Ammon's horn (tissue), 1 donor: Measurements from ENCODE around the gene SPINK5.
"Not testable (repeated sequence)": the region's sequence is repeated elsewhere in the genome, so short reads cannot be mapped to it uniquely, and the experiment has no call there.

Experiments
- DNase-seq: peaks from one replicate; pipeline ENCODE4 v3.0.0-alpha.2; 2016; ENCODE audit warnings: low spot score

Gene SPINK5

DNA sequence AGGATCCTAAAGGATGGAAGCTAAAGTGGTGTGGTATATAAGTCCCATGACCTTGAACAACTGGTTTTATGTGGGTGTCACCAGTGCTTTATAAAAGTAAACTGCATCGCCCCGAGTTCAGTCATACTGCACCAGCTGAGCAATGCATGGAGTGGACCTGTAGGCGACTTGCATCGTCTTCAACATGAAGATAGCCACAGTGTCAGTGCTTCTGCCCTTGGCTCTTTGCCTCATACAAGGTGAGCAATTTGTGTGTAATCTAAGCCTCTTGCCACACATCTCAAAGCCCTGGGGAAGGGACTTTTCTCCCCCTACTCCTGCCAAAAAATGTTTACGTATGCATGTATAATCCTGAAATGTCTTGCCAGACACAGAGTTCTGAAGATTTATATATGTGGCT is at the start of gene SPINK5:
Gene SPINK5 (plus strand): TSS at position 120 of the 400 bp plus-strand sequence. CDS start 65 bp downstream, at position 185.
- no peak for DNase-seq

DNA sequence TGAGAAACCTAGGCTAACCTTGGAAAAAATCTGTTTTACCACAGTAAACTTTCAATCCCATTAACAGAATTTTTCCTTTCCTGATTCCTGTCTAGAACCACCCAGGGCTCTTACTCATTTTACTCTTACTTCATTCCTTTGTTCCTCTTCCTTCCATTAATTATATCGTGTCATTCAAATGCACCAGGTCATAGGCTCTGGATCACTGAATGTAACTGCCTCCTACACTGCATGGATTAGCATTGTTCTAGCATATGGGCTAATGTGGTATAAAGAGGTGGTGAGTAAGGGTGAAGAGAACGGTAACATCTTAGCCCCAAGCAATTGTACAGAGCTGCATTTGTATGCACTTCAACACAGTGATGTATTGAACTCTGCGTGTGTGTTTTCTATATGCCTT is 49.5 kb upstream of the SPINK5 start:
- no peak for DNase-seq

DNA sequence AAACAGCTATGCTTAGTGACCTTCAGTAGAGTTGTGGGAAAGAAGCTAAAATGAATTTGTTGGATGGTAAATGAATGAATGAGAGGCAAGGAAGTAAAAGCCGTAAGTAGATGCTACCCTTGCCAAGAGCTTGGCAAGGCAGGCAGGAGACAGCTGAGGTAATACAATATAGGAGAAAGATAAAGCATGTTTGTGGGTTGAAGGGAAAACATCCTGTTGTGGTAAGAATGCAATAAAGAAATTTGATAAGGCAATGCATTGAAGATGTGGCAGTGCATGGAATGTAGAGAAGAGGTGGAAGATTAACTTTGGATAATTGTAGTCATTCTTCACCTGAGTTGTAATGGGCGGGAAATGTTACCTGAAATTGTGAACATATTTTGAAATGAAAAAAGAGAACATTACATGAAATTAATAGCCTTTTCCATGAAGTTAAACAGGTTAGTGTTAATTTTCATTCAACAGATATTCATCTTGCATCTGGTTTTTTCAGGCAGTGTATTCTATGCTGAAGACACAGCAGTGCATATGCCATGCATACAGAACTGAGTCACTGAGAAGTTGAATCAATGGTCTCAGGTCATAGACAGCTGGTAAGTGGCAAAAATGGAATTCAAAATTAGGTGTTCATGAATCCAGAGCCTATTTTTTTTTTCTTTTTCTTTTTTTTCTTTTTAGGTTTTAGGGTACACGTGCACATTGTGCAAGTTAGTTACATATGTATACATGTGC is 43.4 kb upstream of the SPINK5 start:
- no peak for DNase-seq

DNA sequence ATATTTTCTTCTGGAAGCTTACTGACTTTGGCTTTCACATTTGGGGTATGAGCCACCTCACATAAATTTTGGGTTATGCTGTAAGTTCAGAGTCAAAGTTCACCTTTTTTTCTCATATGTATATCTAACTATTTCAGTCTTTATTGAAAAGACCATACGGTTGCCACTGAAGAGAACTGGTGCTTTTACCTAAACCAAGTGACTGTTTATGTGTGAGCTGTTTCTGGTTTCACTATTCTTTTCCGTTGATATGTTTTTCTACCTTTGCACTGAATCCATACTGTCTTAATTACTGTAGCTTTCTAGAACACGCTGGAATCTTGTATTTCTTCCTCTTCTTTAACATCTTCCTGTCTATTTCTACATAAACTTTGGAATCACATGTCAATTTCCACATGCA is 36.3 kb upstream of the SPINK5 start:
- no peak for DNase-seq

DNA sequence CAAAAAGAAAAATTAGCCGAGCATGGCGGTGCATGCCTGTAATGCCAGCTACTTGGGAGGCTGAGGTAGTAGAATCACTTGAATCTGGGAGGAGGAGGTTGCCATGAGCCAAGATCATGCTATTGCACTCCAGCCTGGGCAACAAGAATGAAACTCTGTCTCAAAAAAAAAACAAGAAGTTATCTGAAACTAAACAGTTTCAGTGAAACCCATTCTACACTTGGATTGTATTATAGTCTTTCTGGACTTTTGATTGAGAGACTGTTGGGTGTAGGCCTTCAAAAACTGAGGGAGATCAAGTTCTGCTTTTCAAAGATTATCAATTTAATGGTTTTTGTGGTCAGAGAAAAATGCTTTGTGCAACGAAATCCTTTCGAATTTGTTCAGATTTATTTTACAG is 34.6 kb upstream of the SPINK5 start:
- DNase-seq, result no peak

DNA sequence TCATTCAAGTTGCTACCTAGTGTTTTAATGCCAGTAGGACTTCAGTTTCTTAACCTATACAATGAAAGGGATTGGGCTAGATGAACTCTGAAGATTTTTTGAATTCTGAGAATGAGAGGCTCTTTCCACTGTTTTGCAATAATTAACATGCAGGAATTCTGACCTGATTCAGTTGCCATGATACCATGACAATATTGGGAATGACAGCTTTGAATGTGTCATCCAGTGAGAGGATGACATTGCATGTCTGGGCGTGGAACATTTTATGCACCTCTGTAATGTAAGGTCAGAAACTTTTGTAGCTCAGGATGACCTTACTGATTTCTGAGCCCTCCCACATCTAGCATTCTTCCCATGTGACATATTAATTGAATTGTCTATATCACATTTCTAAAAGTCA is 30.6 kb upstream of the SPINK5 start:
- DNase-seq, result no peak

- no peak for DNase-seq
Observed at GRCh38 chr5:148035676-148036075, 28.1 kb upstream of the SPINK5 start.

DNA sequence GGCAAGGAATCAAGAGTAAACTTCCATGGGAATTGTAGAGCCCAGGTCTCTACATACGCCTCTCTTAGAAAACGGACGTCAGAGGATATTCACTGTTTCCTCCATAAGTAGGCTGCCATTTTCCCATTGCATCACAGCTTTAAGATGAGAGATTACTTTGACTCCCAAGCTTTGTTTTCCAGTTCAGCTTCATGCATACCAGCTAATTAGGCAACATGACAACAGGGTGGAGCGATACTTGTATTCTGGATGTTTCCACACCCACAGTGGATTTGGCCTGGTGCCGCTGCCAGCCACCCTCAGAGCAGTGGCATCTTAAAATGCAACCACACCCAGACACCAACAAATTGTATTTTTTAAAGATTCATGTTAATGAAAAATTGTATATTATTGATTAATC is 20.9 kb upstream of the SPINK5 start:
- no peak for DNase-seq

DNA sequence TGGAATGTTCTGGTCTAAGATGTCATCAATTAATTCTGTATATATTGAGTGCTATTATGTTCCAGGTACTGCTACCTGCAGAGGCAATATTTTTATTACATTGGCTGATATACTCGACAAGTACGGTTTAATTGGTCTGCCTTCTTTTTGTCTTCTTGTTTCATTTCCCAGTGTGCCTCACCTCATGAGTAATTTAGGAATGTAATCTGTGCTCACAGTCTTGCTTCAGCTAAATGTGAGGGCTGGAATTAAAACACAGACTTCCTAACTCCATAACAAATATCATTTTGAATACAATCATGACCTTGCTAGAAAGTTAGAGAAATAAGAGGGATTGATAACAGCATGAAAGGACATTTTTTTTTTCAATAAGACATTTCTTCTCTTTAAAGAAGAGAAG is 20.1 kb upstream of the SPINK5 start:
- no peak for DNase-seq

DNA sequence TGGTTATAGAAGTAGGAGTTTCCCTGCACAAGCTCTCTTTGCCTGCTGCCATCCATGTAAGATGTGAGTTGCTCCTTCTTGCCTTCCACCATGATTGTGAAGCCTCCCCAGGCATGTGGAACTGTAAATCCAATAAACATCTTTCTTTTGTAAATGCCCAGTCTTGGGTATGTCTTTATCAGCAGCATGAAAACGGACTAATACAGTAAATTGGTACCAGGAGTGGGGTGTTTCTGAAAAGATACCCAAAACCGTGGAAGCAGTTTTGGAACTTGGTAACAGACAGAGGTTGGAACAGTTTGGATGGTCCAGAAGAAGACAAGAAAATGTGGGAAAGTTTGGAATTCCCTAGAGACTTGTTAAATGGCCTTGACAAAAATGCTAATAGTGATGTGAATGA is 8.6 kb upstream of the SPINK5 start:
- DNase-seq, result not testable (repeated sequence)

DNA sequence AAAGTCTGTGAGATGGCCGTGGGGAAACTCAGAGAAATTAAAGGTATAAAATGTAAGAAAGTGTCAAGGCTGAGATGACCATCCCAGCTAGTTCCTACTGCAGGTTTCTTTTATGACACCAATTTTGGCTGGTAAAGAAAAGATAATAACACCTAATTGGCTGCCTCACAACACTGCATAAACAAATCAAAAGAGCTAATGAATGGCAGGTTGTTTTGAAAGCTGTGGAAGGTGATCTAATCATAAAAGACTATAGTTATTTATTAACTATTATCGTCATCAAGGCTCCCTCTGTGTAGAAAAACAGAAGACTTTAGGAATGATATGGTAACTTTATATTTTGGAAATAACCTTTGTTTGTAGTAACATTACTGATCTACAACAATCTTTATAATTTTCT is 3.5 kb upstream of the SPINK5 start:
- DNase-seq, result no peak

GRCh38 chr5:148060881-148061280 is 2.9 kb upstream of the SPINK5 start:
- DNase-seq, result no peak

DNA sequence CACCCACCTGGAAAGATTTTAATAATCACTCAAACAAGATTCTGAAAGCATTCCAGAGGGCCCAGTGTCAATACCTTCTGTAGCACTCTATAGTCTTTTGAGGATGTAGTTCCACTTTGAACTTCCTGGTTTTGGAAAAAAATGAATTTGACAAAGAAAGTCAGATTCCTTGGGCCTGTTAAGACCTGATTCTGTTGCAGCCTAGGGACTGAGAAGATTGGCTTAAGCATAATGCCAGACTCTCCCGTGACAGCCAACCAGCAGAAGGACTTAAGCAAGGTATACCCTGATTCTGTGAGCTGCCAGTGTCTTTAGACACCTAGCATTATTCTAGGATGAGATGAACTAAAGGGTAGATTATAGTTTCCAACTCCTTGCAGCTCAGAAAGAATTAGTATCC is 6.8 kb downstream of the SPINK5 start:
- DNase-seq, result no peak

- no peak for DNase-seq
Observed at GRCh38 chr5:148072207-148072606, 8.4 kb downstream of the SPINK5 start.

GRCh38 chr5:148075529-148075928 is 11.7 kb downstream of the SPINK5 start:
- DNase-seq, result no peak

DNA sequence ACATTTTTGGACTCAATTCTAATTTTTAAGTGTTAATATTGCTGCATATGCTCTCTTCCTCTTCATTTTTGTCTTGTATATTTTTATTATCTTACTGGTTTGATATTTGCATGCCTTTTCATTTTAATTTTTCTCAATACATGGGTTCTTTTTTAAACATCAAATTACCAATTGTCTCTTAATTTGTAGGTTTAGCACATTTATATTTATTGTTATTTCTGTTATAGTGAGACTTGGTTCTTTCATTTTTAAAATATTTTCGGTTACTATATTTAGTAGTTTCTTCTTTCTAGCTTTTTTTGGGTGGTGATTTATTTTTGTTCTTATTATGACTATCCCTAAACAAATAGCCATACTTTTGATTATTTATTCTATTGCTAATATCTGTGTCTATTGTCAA is 19.4 kb downstream of the SPINK5 start:
- DNase-seq, result no peak

DNA sequence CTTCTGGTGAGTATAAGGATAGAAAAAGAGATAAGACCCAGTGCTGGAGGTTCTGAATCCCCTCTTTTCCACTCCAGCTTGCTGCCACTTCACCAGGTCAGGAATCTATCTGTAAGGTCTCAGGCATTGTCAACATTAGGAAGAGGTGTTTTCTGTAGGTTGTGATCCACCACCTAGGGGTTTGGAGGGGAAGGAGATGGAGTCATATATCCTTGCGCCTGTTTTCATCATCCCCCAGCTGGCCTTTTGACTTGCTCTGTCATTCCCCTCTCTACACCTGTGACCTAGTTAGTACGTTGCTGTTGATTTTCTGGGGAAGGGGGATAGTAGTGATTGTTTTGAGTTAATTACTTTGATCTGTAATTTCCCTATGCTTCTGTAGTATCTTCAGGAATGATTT is 20.5 kb downstream of the SPINK5 start:
- DNase-seq, result no peak

DNA sequence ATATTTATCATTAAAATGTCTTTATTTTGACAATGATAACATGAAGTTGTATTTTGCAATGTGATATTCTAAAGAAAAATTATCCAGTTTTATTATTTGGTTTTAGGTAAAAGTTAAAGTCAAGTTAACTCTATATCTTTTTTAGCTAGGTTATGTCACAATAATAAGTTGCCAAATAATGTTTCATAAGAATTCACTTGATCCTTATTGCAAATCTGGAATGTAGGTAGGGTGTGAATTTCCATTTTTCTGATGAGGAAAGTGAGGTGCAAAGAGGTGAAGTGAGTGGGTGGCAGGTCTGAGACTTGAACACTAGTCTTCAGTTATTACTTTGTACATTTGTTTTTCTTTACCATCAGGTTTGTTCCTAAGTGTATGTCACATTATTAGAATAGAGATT is 21.5 kb downstream of the SPINK5 start:
- DNase-seq, result no peak

GRCh38 chr5:148085977-148086705 is 22.4 kb downstream of the SPINK5 start:
- DNase-seq, result peak; percentile 2

- no peak for DNase-seq
Observed at GRCh38 chr5:148090146-148090772, 26.5 kb downstream of the SPINK5 start.

- no peak for DNase-seq
Observed at GRCh38 chr5:148090773-148091250, 27.0 kb downstream of the SPINK5 start.

DNA sequence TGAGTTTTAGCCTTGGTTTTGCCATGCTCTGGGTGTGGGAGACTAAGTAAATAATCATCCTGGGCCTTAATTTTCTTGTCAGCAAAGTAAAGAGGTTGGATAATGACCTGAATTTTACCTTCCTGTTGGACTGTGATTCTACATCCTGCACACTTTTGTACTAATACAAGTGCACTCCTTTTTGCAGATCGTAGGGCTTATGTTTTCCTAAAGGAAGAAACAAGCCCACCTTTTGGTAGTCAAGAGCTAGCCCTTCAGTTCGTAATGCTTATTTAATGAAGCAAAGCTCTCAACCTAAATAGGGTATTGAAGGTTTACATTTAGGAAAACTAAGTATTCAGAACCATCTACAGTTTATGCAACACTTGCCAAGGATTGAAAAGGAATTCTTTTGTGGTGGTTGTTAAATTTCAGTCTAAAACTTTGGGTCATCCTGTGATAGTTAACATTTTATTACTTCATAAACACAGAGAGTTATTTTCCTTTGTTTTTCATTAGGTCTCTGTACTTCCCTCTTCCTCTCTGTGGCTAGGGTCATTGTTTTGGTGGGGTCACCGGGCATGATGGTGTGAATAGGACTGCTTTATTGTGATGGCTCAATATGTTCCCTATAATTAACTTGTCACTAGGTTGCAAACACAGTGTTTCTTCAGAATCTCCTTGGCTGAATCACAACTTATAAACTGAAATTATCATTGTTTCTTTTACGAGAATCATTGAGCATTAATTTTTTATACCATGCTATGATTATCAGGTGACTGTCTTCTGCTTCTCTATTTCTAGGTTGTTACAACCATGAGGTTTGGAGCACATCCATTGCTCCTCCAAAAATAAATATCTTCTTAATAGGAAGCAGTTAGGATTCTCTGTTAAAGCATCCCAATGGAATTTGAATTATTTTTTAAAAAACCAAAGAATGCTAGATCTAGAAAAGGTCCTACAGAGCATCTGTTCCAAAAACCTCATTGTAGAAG is 28.5 kb downstream of the SPINK5 start:
- no peak for DNase-seq
